Skeletal muscle tissue (tissue), 2 donors: ENCODE results near the gene RSU1. TPM values are rescaled to one million over a fixed set of nuclear protein-coding genes. Genes with fewer than 3 reads are reported as not detected.

Experiments
- small RNA-seq: library from RNA; depleted of rRNA; stranded (forward); fragments of <200 nt; gene quantifications from one replicate; pipeline ENCODE3, GENCODE V24; 2014
- total RNA-seq: library from RNA; depleted of rRNA; stranded (reverse); fragments of >200 nt; gene quantifications from one replicate; pipeline ENCODE4 v1.2.3, GENCODE V29; 2014

The RSU1 gene
- total RNA-seq, 1 donor from 2014 or later = 35.0 TPM

Small RNA genes within 50 kb of the gene (small RNA-seq; reads per million reads assigned to genes)
- gene RF02271 = not detected
